Activated CD8-positive, alpha-beta memory T cell treated with anti-CD3 and anti-CD28 coated beads, Interleukin-2, amount 50 U/mL, for 1 hour (primary cell): ENCODE results near the gene CEBPB.

Experiments used
- DNase-seq: peaks from one replicate; pipeline ENCODE4 v3.0.0-alpha.2; 2020; ENCODE audit errors: extremely low read depth

Gene CEBPB

GRCh38 chr20:50213531-50214106 lies 23.0 kb downstream of the CEBPB start:
- DNase-seq, result no peak

GRCh38 chr20:50214226-50215024 lies 23.8 kb downstream of the CEBPB start:
- no peak for DNase-seq

- DNase-seq, result no peak
Observed at GRCh38 chr20:50215101-50215690, 24.6 kb downstream of the CEBPB start.

GRCh38 chr20:50215926-50216325 lies 25.3 kb downstream of the CEBPB start:
- DNase-seq, result no peak

- no peak for DNase-seq
Observed at GRCh38 chr20:50216543-50217206, 26.0 kb downstream of the CEBPB start.

GRCh38 chr20:50217207-50217949 lies 26.7 kb downstream of the CEBPB start:
- no peak for DNase-seq

GRCh38 chr20:50218987-50219435 lies 28.4 kb downstream of the CEBPB start:
- no peak for DNase-seq

GRCh38 chr20:50219600-50219999 lies 29.0 kb downstream of the CEBPB start:
- DNase-seq, result no peak

GRCh38 chr20:50220093-50220893 lies 29.7 kb downstream of the CEBPB start:
- DNase-seq, result no peak

- no peak for DNase-seq
Observed at GRCh38 chr20:50220894-50221365, 30.3 kb downstream of the CEBPB start.

GRCh38 chr20:50221501-50222308 lies 31.1 kb downstream of the CEBPB start:
- DNase-seq, result no peak

- no peak for DNase-seq
Observed at GRCh38 chr20:50222309-50223038, 31.8 kb downstream of the CEBPB start.

- DNase-seq, result no peak
Observed at GRCh38 chr20:50223039-50224005, 32.7 kb downstream of the CEBPB start.

GRCh38 chr20:50224052-50224451 lies 33.4 kb downstream of the CEBPB start:
- DNase-seq, result no peak

- DNase-seq, result no peak
Observed at GRCh38 chr20:50224531-50225255, 34.1 kb downstream of the CEBPB start.

- DNase-seq, result no peak
Observed at GRCh38 chr20:50226093-50226974, 35.7 kb downstream of the CEBPB start.
